GM23248 (cell line): Measurements from ENCODE around the gene SHH. TPM values are rescaled to one million over a fixed set of nuclear protein-coding genes. Genes with fewer than 3 reads are reported as not detected.
"Not testable (repeated sequence)": the region's sequence is repeated elsewhere in the genome, so short reads cannot be mapped to it uniquely, and the experiment has no call there.

ENCODE experiments used
- DNase-seq: peaks from one replicate; pipeline ENCODE4 v3.0.0-alpha.2; 2015
- H2AFZ ChIP-seq: fragments of 200-600 bp; sonication (generic); 2 replicates; pipeline ENCODE4 v1.6.1; 2016; ENCODE audit warnings: antibody characterized with exemption
- H3F3A ChIP-seq: fragments of 200-600 bp; sonication (generic); 2 replicates; pipeline ENCODE4 v1.6.1; 2016; ENCODE audit warnings: mild to moderate bottlenecking, antibody characterized with exemption, mixed run types; ENCODE audit not compliant: insufficient read depth
- H3K27ac ChIP-seq: fragments of 200-600 bp; sonication (generic); 2 replicates; pipeline ENCODE4 v1.5.1; 2016; ENCODE audit warnings: mild to moderate bottlenecking
- H3K27me3 ChIP-seq: fragments of 200-600 bp; sonication (generic); replicated peaks from 2 replicates; pipeline ENCODE4 v1.6.1; 2016; ENCODE audit warnings: mild to moderate bottlenecking; ENCODE audit not compliant: insufficient read depth
- H3K36me3 ChIP-seq: fragments of 200-600 bp; sonication (generic); 2 replicates; pipeline ENCODE4 v1.6.1; 2016; ENCODE audit warnings: low read depth, mild to moderate bottlenecking
- H3K4me1 ChIP-seq: fragments of 200-600 bp; sonication (generic); 2 replicates; pipeline ENCODE4 v1.6.1; 2016; ENCODE audit warnings: mild to moderate bottlenecking; ENCODE audit not compliant: insufficient read depth
- H3K4me2 ChIP-seq: fragments of 200-600 bp; sonication (generic); one replicate; pipeline ENCODE4 v1.6.1; 2016; ENCODE audit warnings: mild to moderate bottlenecking; ENCODE audit not compliant: unreplicated experiment
- H3K4me3 ChIP-seq: fragments of 200-600 bp; sonication (generic); 2 replicates; pipeline ENCODE4 v1.5.1; 2016; ENCODE audit warnings: mild to moderate bottlenecking
- H3K79me2 ChIP-seq: fragments of 200-600 bp; sonication (generic); 2 replicates; pipeline ENCODE4 v1.6.1; 2016; ENCODE audit warnings: mild to moderate bottlenecking; ENCODE audit not compliant: insufficient read depth
- H3K9ac ChIP-seq: fragments of 200-600 bp; sonication (generic); 2 replicates; pipeline ENCODE4 v1.6.1; 2016; ENCODE audit warnings: mild to moderate bottlenecking
- H3K9me2 ChIP-seq: fragments of 200-600 bp; sonication (generic); 2 replicates; pipeline ENCODE4 v1.6.1; 2016; ENCODE audit warnings: mixed run types, mild to moderate bottlenecking, moderate library complexity; ENCODE audit not compliant: insufficient read depth
- H3K9me3 ChIP-seq: fragments of 200-600 bp; sonication (generic); one replicate; pipeline ENCODE4 v1.6.1; 2017; ENCODE audit warnings: low read depth
- H4K20me1 ChIP-seq: fragments of 200-600 bp; sonication (generic); 2 replicates; pipeline ENCODE4 v1.6.0; 2016; ENCODE audit not compliant: insufficient read depth
- EZH2 ChIP-seq: fragments of 200-600 bp; sonication (generic); IDR thresholded peaks from 2 replicates; pipeline ENCODE4 v1.6.1; 2018; ENCODE audit warnings: antibody characterized with exemption, mild to moderate bottlenecking; ENCODE audit not compliant: insufficient read depth, poor library complexity, severe bottlenecking
- EZH2phosphoT487 ChIP-seq: fragments of 200-600 bp; sonication (generic); IDR thresholded peaks from 2 replicates; pipeline ENCODE4 v1.6.1; 2018; ENCODE audit warnings: antibody characterized with exemption, moderate library complexity, mild to moderate bottlenecking, low read depth; ENCODE audit not compliant: insufficient read depth
- WGBS, 2 experiments: methylation state at CpG; one replicate each; pipeline ENCODE4 v1.1.6; 2015 to 2017; ENCODE audit warnings: low lambda C conversion rate in 2 of 2, low coverage in 1 of 2; ENCODE audit errors: missing lambda C conversion rate in 2 of 2; 5-methylcytosine and 5-hydroxymethylcytosine counted together
- in situ Hi-C: fragments of 300-500 bp; cut with MboI; formaldehyde crosslinking; loops from 2 replicates; pipeline ENCODE4 v1.15.0; 2020
- polyA plus RNA-seq: library from polyadenylated mRNA; unstranded; fragments of >200 nt; fragmentation: Nextera tagmentation; extraction: Ambion mirVana; gene quantifications from 2 replicates; pipeline ENCODE4 v1.2.1, GENCODE V29; 2016
- total RNA-seq: library from RNA; depleted of rRNA; stranded (reverse); fragments of >200 nt; shearing (Covaris generic); gene quantifications from 2 replicates; pipeline ENCODE4 v1.2.3, GENCODE V29; 2014

SHH gene
- total and polyA plus RNA-seq, 2 experiments from 2014 or later, result not detected

DNA sequence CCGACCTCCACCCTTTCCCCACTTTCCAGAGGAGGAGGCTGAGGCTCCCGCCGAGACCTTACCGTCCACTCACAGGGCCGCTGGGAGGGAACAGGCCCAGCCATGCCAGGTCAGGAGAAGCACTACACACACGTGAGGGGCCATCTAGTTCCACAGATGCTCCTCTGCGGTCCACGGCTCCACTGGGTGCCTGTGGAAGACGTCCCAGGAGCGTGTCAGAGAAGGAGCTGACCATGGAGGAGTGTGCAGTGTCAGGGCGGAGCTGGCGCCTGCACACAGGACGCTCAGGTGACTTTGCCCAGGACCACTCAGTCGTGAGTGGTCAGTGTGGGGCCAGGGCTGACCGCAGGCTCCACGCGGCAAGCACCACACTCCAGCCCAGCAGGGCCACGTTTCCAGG lies 8.0 kb upstream of the SHH start:
- 49 to 54% methylated on average over 18 of the region's 18 CpGs for WGBS, 2 experiments
- in situ Hi-C loops, result no loop called here
- TF ChIP-seq EZH2 (no peak), EZH2phosphoT487 (no peak)

DNA sequence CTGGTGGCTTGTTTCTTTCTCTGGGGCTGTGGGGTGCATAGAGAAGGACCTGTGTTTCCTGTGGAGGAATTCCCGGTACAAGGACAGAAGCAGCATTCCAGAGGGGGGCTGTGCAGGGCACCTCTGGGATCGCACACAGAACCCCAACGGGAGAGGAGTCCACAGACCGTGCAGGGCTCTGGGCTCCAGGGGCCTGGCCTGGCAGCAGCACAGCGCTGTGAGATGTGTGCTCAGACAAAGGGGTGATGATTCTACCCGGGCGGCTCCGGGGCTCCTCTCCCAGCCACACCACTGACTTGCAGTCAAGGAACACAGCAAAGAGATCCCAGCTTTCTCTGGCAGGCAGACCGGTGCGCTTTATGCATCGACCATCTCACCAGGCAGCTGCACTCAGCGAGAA lies 6.9 kb upstream of the SHH start:
- Histone ChIP-seq H2AFZ (no peak overlapping the region), H3F3A (no peaks in the 10 kb centered on the region), H3K9me3 (no peaks in the 10 kb centered on the region), H3K4me1 (no peaks in the 10 kb centered on the region), H3K9ac (no peak overlapping the region), H3K4me2 (no peak overlapping the region), H3K4me3 (no peak overlapping the region), H3K79me2 (no peaks in the 10 kb centered on the region), H3K9me2 (no peaks in the 10 kb centered on the region), H3K27ac (no peak overlapping the region), H3K36me3 (no peaks in the 10 kb centered on the region), H4K20me1 (no peaks in the 10 kb centered on the region), H3K27me3 (peaks cover 24% of the 10 kb centered on the region)
- no peak for TF ChIP-seq EZH2
- TF ChIP-seq EZH2phosphoT487, result no peak
- 48 to 51% methylated on average over 12 of the region's 12 CpGs for WGBS, 2 experiments
- in situ Hi-C loops, result no loop called here
- no peak for DNase-seq

More for the DNA sequence above, 8.0 kb upstream of the SHH start:
- Histone ChIP-seq H4K20me1 (no peaks in the 10 kb centered on the region), H3K36me3 (no peaks in the 10 kb centered on the region), H3K9me2 (no peaks in the 10 kb centered on the region), H3K79me2 (no peaks in the 10 kb centered on the region), H3K4me1 (no peaks in the 10 kb centered on the region), H3K9ac (no peak overlapping the region), H3F3A (no peaks in the 10 kb centered on the region), H3K4me2 (no peak overlapping the region), H3K27ac (no peak overlapping the region), H3K27me3 (peaks cover 25% of the 10 kb centered on the region), H3K9me3 (no peaks in the 10 kb centered on the region), H2AFZ (no peak overlapping the region), H3K4me3 (no peak overlapping the region)
- no peak for DNase-seq

GRCh38 chr7:155818820-155819168 lies 6.5 kb upstream of the SHH start:
- no peaks in the 10 kb centered on the region for H3K9me3 ChIP-seq
- H3K79me2 ChIP-seq, result no peaks in the 10 kb centered on the region
- 35 to 43% methylated on average over 6 of the region's 6 CpGs for WGBS, 2 experiments
- H2AFZ ChIP-seq, result no peak overlapping the region
- no peak overlapping the region for H3K4me3 ChIP-seq
- no peak overlapping the region for H3K9ac ChIP-seq
- in situ Hi-C loops, result no loop called here
- no peaks in the 10 kb centered on the region for H3K4me1 ChIP-seq
- H3K36me3 ChIP-seq, result no peaks in the 10 kb centered on the region
- TF ChIP-seq EZH2, result no peak
- H3K27ac ChIP-seq, result no peak overlapping the region
- H3K9me2 ChIP-seq, result no peaks in the 10 kb centered on the region
- no peak overlapping the region for H3K4me2 ChIP-seq
- DNase-seq, result no peak
- H3F3A ChIP-seq, result no peaks in the 10 kb centered on the region
- H4K20me1 ChIP-seq, result no peaks in the 10 kb centered on the region
- H3K27me3 ChIP-seq, result peaks cover 27% of the 10 kb centered on the region

- peaks cover 32% of the 10 kb centered on the region for H3K27me3 ChIP-seq
- no peak overlapping the region for H3K4me2 ChIP-seq
- no peaks in the 10 kb centered on the region for H3K9me2 ChIP-seq
- H3K27ac ChIP-seq, result no peak overlapping the region
- no peaks in the 10 kb centered on the region for H4K20me1 ChIP-seq
- H3K36me3 ChIP-seq, result no peaks in the 10 kb centered on the region
- no peak overlapping the region for H3K4me3 ChIP-seq
- no peak for DNase-seq
- no peaks in the 10 kb centered on the region for H3F3A ChIP-seq
- no peaks in the 10 kb centered on the region for H3K9me3 ChIP-seq
- no peak overlapping the region for H3K9ac ChIP-seq
- H3K4me1 ChIP-seq, result no peaks in the 10 kb centered on the region
- in situ Hi-C loops, result no loop called here
- TF ChIP-seq EZH2phosphoT487, result no peak
- no peak for TF ChIP-seq EZH2
- no peaks in the 10 kb centered on the region for H3K79me2 ChIP-seq
- H2AFZ ChIP-seq, result no peak overlapping the region
- WGBS, 2 experiments, result 50 to 56% methylated on average over 21 of the region's 21 CpGs
Measured at GRCh38 chr7:155818154-155818819, 6.0 kb upstream of the SHH start.

DNA sequence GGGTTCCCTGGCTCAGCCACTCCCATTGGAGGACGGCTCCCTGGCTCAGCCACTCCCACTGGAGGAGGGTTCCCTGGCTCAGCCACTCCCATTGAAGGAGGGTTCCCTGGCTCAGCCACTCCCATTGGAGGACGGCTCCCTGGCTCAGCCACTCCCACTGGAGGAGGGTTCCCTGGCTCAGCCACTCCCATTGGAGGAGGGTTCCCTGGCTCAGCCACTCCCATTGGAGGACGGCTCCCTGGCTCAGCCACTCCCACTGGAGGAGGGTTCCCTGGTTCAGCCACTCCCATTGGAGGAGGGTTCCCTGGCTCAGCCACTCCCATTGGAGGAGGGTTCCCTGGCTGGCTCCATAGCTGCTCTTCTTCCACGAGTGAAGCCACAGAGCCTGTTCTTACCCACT lies 5.3 kb upstream of the SHH start:
- H3K27ac ChIP-seq, H2AFZ ChIP-seq, H3K9ac ChIP-seq, H4K20me1 ChIP-seq, DNase-seq, H3K36me3 ChIP-seq, H3K9me2 ChIP-seq, H3K79me2 ChIP-seq, in situ Hi-C loops, H3F3A ChIP-seq, H3K4me3 ChIP-seq, H3K9me3 ChIP-seq, H3K4me2 ChIP-seq, H3K4me1 ChIP-seq: not testable (repeated sequence)
- WGBS, 2 experiments, result 23 to 50% methylated on average over 1 to 3 of the region's 4 CpGs
- peaks cover 36% of the 10 kb centered on the region for H3K27me3 ChIP-seq
